ENCODE data around the gene PSMD8.

DNA sequence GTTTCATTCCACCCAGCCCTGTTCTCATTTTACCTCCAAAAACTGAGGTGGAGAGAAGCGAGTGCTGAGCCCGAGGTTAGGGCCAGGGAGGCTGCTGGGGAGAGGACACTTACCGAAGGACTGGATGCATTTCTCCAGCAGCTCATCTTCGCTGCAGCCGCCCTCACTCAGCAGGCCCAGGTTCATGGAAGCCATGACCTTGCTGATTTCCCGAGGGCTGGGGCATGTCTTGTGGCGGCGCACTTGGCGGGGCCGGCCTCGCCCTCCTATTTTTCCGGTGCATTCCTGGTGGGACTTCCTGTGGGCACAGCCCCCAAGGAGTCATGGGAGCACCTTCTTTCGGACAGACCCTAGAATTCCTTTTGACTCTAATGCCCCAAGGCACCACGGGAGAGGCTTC lies 47.5 kb downstream of the PSMD8 start:
- TF ChIP-seq POLR2AphosphoS5 (IDR thresholded peaks at IDR 0.05; ENCODE audit: low read depth, low read length), result no peak
- no peak for TF ChIP-seq POLR2A (IDR thresholded peaks at IDR 0.05; ENCODE audit: low read depth, low read length)

Measured in GM12892 (cell line).